ENCODE measurements around the gene SGSH.

DNA sequence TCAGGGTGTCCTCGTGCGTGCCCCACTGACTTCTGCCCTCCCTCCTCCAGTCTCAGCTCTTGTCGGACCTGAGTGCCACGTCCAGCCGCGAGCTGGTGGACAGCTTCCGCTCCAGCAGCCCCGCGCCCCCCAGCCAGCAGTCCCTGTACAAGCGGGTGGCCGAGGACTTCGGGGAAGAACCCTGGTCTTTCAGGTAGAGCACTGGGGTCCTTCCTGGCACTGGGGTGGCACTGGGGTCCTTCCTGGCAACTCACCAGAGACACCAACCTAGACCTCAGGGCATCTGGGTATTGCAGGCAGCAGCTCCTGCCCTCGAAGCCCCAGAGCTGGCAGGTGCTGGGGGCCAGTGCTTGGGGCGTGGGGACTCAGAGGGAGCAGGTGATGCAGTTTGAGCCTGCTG is 25.0 kb downstream of the SGSH start:
- TF ChIP-seq, protein P1, sequence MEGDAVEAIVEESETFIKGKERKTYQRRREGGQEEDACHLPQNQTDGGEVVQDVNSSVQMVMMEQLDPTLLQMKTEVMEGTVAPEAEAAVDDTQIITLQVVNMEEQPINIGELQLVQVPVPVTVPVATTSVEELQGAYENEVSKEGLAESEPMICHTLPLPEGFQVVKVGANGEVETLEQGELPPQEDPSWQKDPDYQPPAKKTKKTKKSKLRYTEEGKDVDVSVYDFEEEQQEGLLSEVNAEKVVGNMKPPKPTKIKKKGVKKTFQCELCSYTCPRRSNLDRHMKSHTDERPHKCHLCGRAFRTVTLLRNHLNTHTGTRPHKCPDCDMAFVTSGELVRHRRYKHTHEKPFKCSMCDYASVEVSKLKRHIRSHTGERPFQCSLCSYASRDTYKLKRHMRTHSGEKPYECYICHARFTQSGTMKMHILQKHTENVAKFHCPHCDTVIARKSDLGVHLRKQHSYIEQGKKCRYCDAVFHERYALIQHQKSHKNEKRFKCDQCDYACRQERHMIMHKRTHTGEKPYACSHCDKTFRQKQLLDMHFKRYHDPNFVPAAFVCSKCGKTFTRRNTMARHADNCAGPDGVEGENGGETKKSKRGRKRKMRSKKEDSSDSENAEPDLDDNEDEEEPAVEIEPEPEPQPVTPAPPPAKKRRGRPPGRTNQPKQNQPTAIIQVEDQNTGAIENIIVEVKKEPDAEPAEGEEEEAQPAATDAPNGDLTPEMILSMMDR (conservative IDR thresholded peaks at IDR 0.05) = no peak
- no peak for TF ChIP-seq ZFX (IDR thresholded peaks at IDR 0.05)
